H1 (cell line): ENCODE results near the gene COA4.

ENCODE experiments used
- BCL11A ChIP-seq, 2 experiments: IDR thresholded peaks; one replicate each; pipeline ENCODE4 v1.6.1; 2011; ENCODE audit warnings: low read depth in 2 of 2, low read length in 2 of 2, mild to moderate bottlenecking in 2 of 2
- CHD2 ChIP-seq: IDR thresholded peaks from 2 replicates; pipeline ENCODE4 v1.6.1; 2012; ENCODE audit warnings: low read length, improper control_type of control experiment
- CTCF ChIP-seq, 3 experiments: IDR thresholded peaks; 1 replicate in 2 of 3; 2 replicates in 1 of 3; pipeline versions ENCODE4 v1.5.1 to v1.6.1; 2011; ENCODE audit warnings: low read length in 3 of 3, mild to moderate bottlenecking in 3 of 3, inconsistent platforms in 2 of 3, low read depth in 1 of 3, moderate library complexity in 1 of 3; ENCODE audit not compliant: insufficient read depth in 1 of 3; ENCODE audit errors: control extremely low read depth in 1 of 3
- EP300 ChIP-seq, 2 experiments: IDR thresholded peaks; 1 replicate in 1 of 2; 2 replicates in 1 of 2; pipeline ENCODE4 v1.6.1; 2011 to 2012; ENCODE audit warnings: low read depth in 2 of 2, low read length in 2 of 2, mild to moderate bottlenecking in 2 of 2, borderline replicate concordance in 1 of 2, inconsistent platforms in 1 of 2, moderate library complexity in 1 of 2
- EZH2 ChIP-seq: fragments of 200-600 bp; sonication (generic); IDR thresholded peaks from 2 replicates; pipeline ENCODE4 v1.7.1; 2012; ENCODE audit warnings: low read depth, mild to moderate bottlenecking, moderate library complexity, low read length, inconsistent platforms; ENCODE audit not compliant: severe bottlenecking
- GABPA ChIP-seq: IDR thresholded peaks from 2 replicates; pipeline ENCODE4 v1.6.1; 2011; ENCODE audit warnings: mild to moderate bottlenecking, low read length, moderate library complexity, borderline replicate concordance; ENCODE audit not compliant: insufficient read depth
- POLR2A ChIP-seq, 2 experiments: IDR thresholded peaks; 1 replicate in 1 of 2; 2 replicates in 1 of 2; pipeline ENCODE4 v1.6.1; 2011; ENCODE audit warnings: low read depth in 2 of 2, low read length in 2 of 2, mild to moderate bottlenecking in 2 of 2; ENCODE audit errors: control extremely low read depth in 1 of 2
- TAF1 ChIP-seq: IDR thresholded peaks from 2 replicates; pipeline ENCODE4 v1.6.1; 2011; ENCODE audit warnings: mild to moderate bottlenecking, low read depth, low read length
- USF2 ChIP-seq: IDR thresholded peaks from 2 replicates; pipeline ENCODE4 v1.6.1; 2011; ENCODE audit warnings: low read length, improper control_type of control experiment
- YY1 ChIP-seq: IDR thresholded peaks from 2 replicates; pipeline ENCODE4 v1.6.1; 2011; ENCODE audit warnings: low read depth, mild to moderate bottlenecking, low read length
- ZNF274 ChIP-seq: IDR thresholded peaks from 2 replicates; pipeline ENCODE4 v1.7.0; 2012; ENCODE audit warnings: low read length, borderline replicate concordance; ENCODE audit errors: extremely low read depth

- TF ChIP-seq CTCF (IDR thresholded peaks at IDR 0.05; ENCODE audit: control extremely low read depth in 1 of 3, insufficient read depth in 1 of 3, low read depth in 1 of 3, low read length in 3 of 3): no peak
- TF ChIP-seq CHD2: no peak
- no peak for TF ChIP-seq TAF1
- no peak for TF ChIP-seq YY1
- TF ChIP-seq EP300 (IDR thresholded peaks at IDR 0.05; ENCODE audit: borderline replicate concordance in 1 of 2, low read depth in 2 of 2, low read length in 2 of 2): no peak
- no peak for TF ChIP-seq USF2
- TF ChIP-seq GABPA: no peak
- TF ChIP-seq BCL11A (IDR thresholded peaks at IDR 0.05; ENCODE audit: low read depth in 2 of 2, low read length in 2 of 2): no peak
- TF ChIP-seq POLR2A (IDR thresholded peaks at IDR 0.05; ENCODE audit: control extremely low read depth in 1 of 2, low read depth in 2 of 2, low read length in 2 of 2): no peak
- TF ChIP-seq EZH2: no peak
- TF ChIP-seq ZNF274: no peak
These were observed 20.5 kb downstream of the COA4 start for GRCh38 chr11:73856031-73856567.
